ENCODE measurements around the gene IPPK.
"Not testable (repeated sequence)": the region's sequence is repeated elsewhere in the genome, so short reads cannot be mapped to it uniquely, and the experiment has no call there.

DNA sequence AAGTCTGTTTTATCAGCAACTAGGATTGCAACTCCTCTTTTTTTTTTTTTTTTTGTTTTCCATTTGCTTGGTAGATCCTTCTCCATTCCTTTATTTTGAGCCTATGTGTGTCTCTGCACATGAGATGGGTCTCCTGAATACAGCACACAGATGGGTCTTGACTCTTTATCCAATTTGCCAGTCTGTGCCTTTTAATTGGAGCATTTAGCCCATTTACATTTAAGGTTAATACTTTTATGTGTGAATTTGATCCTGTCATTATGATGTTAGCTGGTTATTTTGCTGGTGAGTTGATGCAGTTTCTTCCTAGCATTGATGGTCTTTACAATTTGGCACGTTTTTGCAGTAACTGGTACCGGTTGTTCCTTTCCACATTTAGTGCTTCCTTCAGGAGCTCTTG lies 98.1 kb downstream of the IPPK start:
- TF ChIP-seq, protein P1, sequence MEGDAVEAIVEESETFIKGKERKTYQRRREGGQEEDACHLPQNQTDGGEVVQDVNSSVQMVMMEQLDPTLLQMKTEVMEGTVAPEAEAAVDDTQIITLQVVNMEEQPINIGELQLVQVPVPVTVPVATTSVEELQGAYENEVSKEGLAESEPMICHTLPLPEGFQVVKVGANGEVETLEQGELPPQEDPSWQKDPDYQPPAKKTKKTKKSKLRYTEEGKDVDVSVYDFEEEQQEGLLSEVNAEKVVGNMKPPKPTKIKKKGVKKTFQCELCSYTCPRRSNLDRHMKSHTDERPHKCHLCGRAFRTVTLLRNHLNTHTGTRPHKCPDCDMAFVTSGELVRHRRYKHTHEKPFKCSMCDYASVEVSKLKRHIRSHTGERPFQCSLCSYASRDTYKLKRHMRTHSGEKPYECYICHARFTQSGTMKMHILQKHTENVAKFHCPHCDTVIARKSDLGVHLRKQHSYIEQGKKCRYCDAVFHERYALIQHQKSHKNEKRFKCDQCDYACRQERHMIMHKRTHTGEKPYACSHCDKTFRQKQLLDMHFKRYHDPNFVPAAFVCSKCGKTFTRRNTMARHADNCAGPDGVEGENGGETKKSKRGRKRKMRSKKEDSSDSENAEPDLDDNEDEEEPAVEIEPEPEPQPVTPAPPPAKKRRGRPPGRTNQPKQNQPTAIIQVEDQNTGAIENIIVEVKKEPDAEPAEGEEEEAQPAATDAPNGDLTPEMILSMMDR (IDR thresholded peaks at IDR 0.05 in 2 of 3, conservative IDR thresholded peaks at IDR 0.05 in 1 of 3; ENCODE audit: borderline replicate concordance in 1 of 3, insufficient read depth in 1 of 3, low read depth in 2 of 3, low read length in 2 of 3), result not testable (repeated sequence)
- TF ChIP-seq JUND (IDR thresholded peaks at IDR 0.05); ATF3 (IDR thresholded peaks at IDR 0.05); POLR2A (IDR thresholded peaks at IDR 0.05; ENCODE audit: borderline replicate concordance, extremely low read depth, insufficient read depth, insufficient read length); EZH2 (IDR thresholded peaks at IDR 0.05); RAD21 (IDR thresholded peaks at IDR 0.05; ENCODE audit: low read depth); MAX (IDR thresholded peaks at IDR 0.05): not testable (repeated sequence)
- TF ChIP-seq, protein P2, sequence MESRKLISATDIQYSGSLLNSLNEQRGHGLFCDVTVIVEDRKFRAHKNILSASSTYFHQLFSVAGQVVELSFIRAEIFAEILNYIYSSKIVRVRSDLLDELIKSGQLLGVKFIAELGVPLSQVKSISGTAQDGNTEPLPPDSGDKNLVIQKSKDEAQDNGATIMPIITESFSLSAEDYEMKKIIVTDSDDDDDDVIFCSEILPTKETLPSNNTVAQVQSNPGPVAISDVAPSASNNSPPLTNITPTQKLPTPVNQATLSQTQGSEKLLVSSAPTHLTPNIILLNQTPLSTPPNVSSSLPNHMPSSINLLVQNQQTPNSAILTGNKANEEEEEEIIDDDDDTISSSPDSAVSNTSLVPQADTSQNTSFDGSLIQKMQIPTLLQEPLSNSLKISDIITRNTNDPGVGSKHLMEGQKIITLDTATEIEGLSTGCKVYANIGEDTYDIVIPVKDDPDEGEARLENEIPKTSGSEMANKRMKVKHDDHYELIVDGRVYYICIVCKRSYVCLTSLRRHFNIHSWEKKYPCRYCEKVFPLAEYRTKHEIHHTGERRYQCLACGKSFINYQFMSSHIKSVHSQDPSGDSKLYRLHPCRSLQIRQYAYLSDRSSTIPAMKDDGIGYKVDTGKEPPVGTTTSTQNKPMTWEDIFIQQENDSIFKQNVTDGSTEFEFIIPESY (IDR thresholded peaks at IDR 0.05; ENCODE audit: extremely low read depth, insufficient replicate concordance, low read length), result not testable (repeated sequence)

Measured in HCT116 (cell line).